Neuron (in vitro differentiated cells): ENCODE results near the gene RASAL2.
A peak's percentile ranks its signal among the peaks of the same experiment; 100 is the strongest.

Experiments used
- H2AFZ ChIP-seq: one replicate; pipeline ENCODE4 v1.6.1; 2013; ENCODE audit warnings: low read depth, mild to moderate bottlenecking, inconsistent platforms, low read length, moderate library complexity
- H3K27me3 ChIP-seq: one replicate; pipeline ENCODE4 v1.6.1; 2013; ENCODE audit warnings: low read length; ENCODE audit not compliant: insufficient read depth
- H3K36me3 ChIP-seq: one replicate; pipeline ENCODE4 v1.6.1; 2013; ENCODE audit warnings: low read length; ENCODE audit not compliant: insufficient read depth
- H3K4me1 ChIP-seq: one replicate; pipeline ENCODE4 v1.6.1; 2013; ENCODE audit warnings: low read length; ENCODE audit not compliant: insufficient read depth
- H3K4me3 ChIP-seq: 2 replicates; pipeline ENCODE4 v1.5.1; 2013; ENCODE audit warnings: mild to moderate bottlenecking, low read length, moderate library complexity
- H3K9me3 ChIP-seq: one replicate; pipeline ENCODE4 v1.6.1; 2013; ENCODE audit warnings: low read length

Gene RASAL2

GRCh38 chr1:178438432-178438831, 344.5 kb downstream of the RASAL2 start:
- Histone ChIP-seq H2AFZ (peak overlapping the region; percentile 58), H3K36me3 (peaks cover 28% of the 10 kb centered on the region), H3K27me3 (no peaks in the 10 kb centered on the region), H3K4me3 (no peak overlapping the region), H3K9me3 (peaks cover 5% of the 10 kb centered on the region), H3K4me1 (peaks cover 25% of the 10 kb centered on the region)

GRCh38 chr1:178442925-178443324, 349.0 kb downstream of the RASAL2 start:
- H3K9me3 ChIP-seq: peaks cover 5% of the 10 kb centered on the region
- no peaks in the 10 kb centered on the region for H3K27me3 ChIP-seq
- H3K4me3 ChIP-seq: no peak overlapping the region
- H2AFZ ChIP-seq: no peak overlapping the region
- peaks cover 58% of the 10 kb centered on the region for H3K36me3 ChIP-seq
- H3K4me1 ChIP-seq: peaks cover 14% of the 10 kb centered on the region

- no peaks in the 10 kb centered on the region for H3K27me3 ChIP-seq
- H3K4me3 ChIP-seq: no peak overlapping the region
- no peaks in the 10 kb centered on the region for H3K4me1 ChIP-seq
- H3K9me3 ChIP-seq: no peaks in the 10 kb centered on the region
- H3K36me3 ChIP-seq: peaks cover 42% of the 10 kb centered on the region
- no peak overlapping the region for H2AFZ ChIP-seq
Measured at GRCh38 chr1:178450871-178451270, 357.0 kb downstream of the RASAL2 start.

GRCh38 chr1:178451529-178451928, 357.6 kb downstream of the RASAL2 start:
- no peaks in the 10 kb centered on the region for H3K4me1 ChIP-seq
- H3K27me3 ChIP-seq: no peaks in the 10 kb centered on the region
- H2AFZ ChIP-seq: no peak overlapping the region
- H3K36me3 ChIP-seq: peaks cover 45% of the 10 kb centered on the region
- no peaks in the 10 kb centered on the region for H3K9me3 ChIP-seq
- H3K4me3 ChIP-seq: no peak overlapping the region

- no peak overlapping the region for H2AFZ ChIP-seq
- no peaks in the 10 kb centered on the region for H3K27me3 ChIP-seq
- H3K4me3 ChIP-seq: no peak overlapping the region
- H3K36me3 ChIP-seq: peaks cover 46% of the 10 kb centered on the region
- no peaks in the 10 kb centered on the region for H3K4me1 ChIP-seq
- no peaks in the 10 kb centered on the region for H3K9me3 ChIP-seq
Measured at GRCh38 chr1:178452013-178452412, 358.1 kb downstream of the RASAL2 start.

GRCh38 chr1:178456472-178456871, 362.6 kb downstream of the RASAL2 start:
- no peaks in the 10 kb centered on the region for H3K9me3 ChIP-seq
- no peak overlapping the region for H3K4me3 ChIP-seq
- peaks cover 62% of the 10 kb centered on the region for H3K36me3 ChIP-seq
- H3K27me3 ChIP-seq: no peaks in the 10 kb centered on the region
- H2AFZ ChIP-seq: no peak overlapping the region
- peaks cover 6% of the 10 kb centered on the region for H3K4me1 ChIP-seq

GRCh38 chr1:178457651-178458050, 363.7 kb downstream of the RASAL2 start:
- Histone ChIP-seq H2AFZ (no peak overlapping the region), H3K27me3 (no peaks in the 10 kb centered on the region)

GRCh38 chr1:178458203-178458602, 364.3 kb downstream of the RASAL2 start:
- H3K4me1 ChIP-seq: peaks cover 6% of the 10 kb centered on the region
- H3K27me3 ChIP-seq: no peaks in the 10 kb centered on the region
- H3K36me3 ChIP-seq: peaks cover 50% of the 10 kb centered on the region
- H3K4me3 ChIP-seq: no peak overlapping the region
- no peak overlapping the region for H2AFZ ChIP-seq
- H3K9me3 ChIP-seq: no peaks in the 10 kb centered on the region

More at GRCh38 chr1:178457651-178458050, 363.7 kb downstream of the RASAL2 start:
- H3K4me3 ChIP-seq: no peak overlapping the region
- H3K4me1 ChIP-seq: peaks cover 6% of the 10 kb centered on the region
- no peaks in the 10 kb centered on the region for H3K9me3 ChIP-seq
- H3K36me3 ChIP-seq: peaks cover 51% of the 10 kb centered on the region

- Histone ChIP-seq H2AFZ (no peak overlapping the region), H3K9me3 (no peaks in the 10 kb centered on the region), H3K36me3 (peaks cover 51% of the 10 kb centered on the region), H3K27me3 (no peaks in the 10 kb centered on the region), H3K4me1 (peaks cover 6% of the 10 kb centered on the region), H3K4me3 (no peak overlapping the region)
Measured at GRCh38 chr1:178461104-178461503, 367.2 kb downstream of the RASAL2 start.

- Histone ChIP-seq H2AFZ (no peak overlapping the region), H3K27me3 (no peaks in the 10 kb centered on the region), H3K4me3 (no peak overlapping the region), H3K9me3 (no peaks in the 10 kb centered on the region), H3K36me3 (peaks cover 51% of the 10 kb centered on the region), H3K4me1 (peaks cover 6% of the 10 kb centered on the region)
Measured at GRCh38 chr1:178461701-178462100, 367.8 kb downstream of the RASAL2 start.

GRCh38 chr1:178464141-178464540, 370.2 kb downstream of the RASAL2 start:
- Histone ChIP-seq H2AFZ (no peak overlapping the region), H3K4me1 (peaks cover 6% of the 10 kb centered on the region), H3K27me3 (no peaks in the 10 kb centered on the region), H3K4me3 (no peak overlapping the region), H3K36me3 (peaks cover 53% of the 10 kb centered on the region), H3K9me3 (peaks cover 3% of the 10 kb centered on the region)

- Histone ChIP-seq H3K27me3 (no peaks in the 10 kb centered on the region), H2AFZ (no peak overlapping the region), H3K4me1 (peaks cover 6% of the 10 kb centered on the region), H3K4me3 (no peak overlapping the region), H3K36me3 (peaks cover 55% of the 10 kb centered on the region), H3K9me3 (peaks cover 3% of the 10 kb centered on the region)
Measured at GRCh38 chr1:178464566-178464965, 370.7 kb downstream of the RASAL2 start.

GRCh38 chr1:178465011-178465410, 371.1 kb downstream of the RASAL2 start:
- peaks cover 3% of the 10 kb centered on the region for H3K9me3 ChIP-seq
- no peak overlapping the region for H3K4me3 ChIP-seq
- peaks cover 56% of the 10 kb centered on the region for H3K36me3 ChIP-seq
- H3K27me3 ChIP-seq: no peaks in the 10 kb centered on the region
- H3K4me1 ChIP-seq: peaks cover 6% of the 10 kb centered on the region
- no peak overlapping the region for H2AFZ ChIP-seq

GRCh38 chr1:178467837-178468236, 373.9 kb downstream of the RASAL2 start:
- Histone ChIP-seq H3K4me1 (no peaks in the 10 kb centered on the region), H3K9me3 (peaks cover 3% of the 10 kb centered on the region), H3K36me3 (peaks cover 68% of the 10 kb centered on the region), H3K4me3 (no peak overlapping the region), H2AFZ (no peak overlapping the region), H3K27me3 (no peaks in the 10 kb centered on the region)
